HG03378 (cell line): ENCODE results near the gene RAMACL.

ENCODE experiments used
- ATAC-seq: cut with Tn5 transposase; IDR thresholded peaks from one replicate; pipeline ENCODE4 v1.9.1; 2021; ENCODE audit warnings: mild to moderate bottlenecking, moderate library complexity; ENCODE audit not compliant: unreplicated experiment

The RAMACL gene

DNA sequence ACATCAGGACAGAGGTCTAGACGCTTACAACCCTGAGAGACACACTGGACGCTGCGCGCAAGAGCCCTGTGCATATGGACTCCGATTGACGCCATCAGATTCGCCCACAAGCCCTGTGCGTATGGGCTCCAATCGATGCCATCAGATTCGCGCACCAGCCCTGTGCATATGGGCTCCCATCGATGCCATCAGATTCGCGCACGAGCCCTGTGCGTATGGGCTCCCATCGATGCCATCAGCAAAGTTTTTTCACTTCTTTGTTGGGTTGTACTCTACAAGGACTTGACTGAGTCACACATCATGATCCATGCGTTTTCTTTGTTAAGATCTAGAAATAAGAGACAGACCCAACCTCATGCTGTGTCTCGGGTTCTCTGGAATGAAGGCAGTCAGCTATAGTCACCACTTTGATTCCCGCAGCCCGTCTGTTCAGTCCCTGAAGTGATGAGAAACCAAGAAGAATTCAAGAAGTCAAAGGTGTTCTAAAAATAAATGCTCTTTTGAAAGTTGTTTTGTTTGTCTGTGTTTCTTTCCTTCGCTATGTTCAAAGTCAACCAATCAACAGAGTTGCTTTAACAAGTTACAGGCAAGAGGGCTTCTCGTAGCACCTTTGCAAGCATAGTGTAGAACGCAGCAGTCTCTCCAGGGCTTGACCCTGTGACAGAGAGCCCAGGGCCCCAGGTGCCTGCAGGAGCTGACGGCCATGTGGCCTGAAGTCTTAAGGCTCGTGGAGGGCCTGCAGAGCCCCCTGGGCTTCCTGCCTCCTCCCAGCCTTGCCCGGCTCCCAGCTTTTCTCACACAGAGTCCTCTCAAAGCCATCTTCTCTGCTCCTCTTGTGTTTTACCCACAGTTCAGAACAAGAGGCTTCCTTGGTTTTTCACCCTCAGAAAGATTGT, 32.6 kb upstream of the RAMACL start:
- no peak for ATAC-seq

DNA sequence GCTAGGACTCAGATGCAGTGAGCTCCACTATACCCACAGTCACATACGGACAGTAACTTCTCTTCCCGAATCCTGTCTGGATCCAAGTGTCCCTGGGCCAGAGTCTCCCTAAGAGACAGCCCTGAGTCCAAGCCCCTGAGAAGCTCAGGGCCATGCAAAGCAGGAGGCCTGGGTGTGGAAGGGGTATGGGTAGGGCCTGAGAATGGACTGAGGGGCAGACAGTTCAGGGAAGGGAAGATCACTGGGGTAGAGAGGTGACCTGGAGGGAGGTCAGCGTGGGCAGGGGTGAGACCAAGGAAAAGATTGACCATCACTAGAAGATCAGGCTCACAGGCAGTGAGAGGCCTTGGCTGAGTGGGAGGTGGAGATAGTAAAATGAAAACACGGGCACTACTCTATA, 31.8 kb upstream of the RAMACL start:
- ATAC-seq = no peak

DNA sequence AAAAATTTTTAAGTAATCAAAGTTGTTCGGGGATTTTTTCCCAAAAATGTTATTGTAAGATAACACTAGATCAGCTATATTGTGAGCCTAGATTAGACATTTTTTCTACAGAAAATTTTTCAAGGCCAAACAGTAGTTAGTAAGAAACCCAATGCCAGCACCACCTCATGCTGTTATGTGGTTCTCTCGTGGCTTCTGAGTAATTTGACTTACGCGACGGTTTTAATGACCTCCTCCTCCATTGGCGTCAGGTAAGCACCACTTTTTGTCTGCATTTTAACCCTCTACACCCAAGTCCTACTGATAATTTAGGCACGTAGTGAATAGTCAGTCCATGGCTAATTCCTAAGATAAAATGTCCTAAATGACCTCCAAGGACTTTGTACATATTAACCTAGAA, 30.9 kb upstream of the RAMACL start:
- no peak for ATAC-seq

DNA sequence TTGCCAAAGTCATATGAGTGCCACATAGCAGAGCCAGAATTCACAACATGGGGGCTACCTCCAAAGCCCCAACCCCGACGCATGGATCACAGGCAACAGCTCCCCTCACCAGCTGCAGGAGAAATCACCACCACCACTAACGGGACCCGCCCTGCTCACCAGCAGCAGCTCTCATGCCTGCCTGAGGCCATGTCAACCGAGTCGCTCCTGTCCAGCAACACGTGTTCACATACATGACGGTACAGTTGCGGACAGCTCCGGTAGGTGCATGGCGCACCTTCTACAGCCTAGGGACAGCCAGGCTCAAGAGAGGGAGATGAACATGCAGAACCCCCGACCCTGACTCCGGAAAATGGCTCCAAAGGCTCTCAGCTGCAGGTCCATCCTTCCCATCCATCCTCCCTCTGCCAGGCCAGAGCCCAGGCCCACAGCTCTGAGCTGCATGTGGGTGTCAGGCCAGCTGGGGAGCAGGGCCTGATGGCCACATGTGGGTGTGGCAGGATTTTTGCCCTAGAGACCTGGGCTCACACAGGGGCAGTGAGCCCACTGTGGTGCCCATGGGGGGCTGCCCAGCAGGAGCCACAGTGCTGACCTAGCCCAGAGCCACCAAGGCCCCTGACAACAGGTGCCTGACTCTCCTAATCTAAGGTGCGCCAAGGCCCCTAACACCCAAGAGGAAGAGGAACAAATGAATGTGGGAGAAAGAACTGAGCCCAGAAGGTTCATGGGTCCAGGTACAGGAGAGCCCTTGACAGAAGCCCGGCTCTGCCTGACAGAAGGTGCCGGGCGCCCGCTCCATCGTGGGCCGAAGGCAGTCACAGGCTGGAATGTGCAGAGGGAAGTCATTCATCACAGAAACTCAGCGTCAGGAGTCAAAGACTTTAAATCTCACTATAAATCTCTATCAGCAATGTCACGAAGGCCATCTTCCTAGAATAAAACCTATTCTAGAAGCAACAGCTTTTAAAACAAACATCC, 30.1 kb upstream of the RAMACL start:
- ATAC-seq = no peak

DNA sequence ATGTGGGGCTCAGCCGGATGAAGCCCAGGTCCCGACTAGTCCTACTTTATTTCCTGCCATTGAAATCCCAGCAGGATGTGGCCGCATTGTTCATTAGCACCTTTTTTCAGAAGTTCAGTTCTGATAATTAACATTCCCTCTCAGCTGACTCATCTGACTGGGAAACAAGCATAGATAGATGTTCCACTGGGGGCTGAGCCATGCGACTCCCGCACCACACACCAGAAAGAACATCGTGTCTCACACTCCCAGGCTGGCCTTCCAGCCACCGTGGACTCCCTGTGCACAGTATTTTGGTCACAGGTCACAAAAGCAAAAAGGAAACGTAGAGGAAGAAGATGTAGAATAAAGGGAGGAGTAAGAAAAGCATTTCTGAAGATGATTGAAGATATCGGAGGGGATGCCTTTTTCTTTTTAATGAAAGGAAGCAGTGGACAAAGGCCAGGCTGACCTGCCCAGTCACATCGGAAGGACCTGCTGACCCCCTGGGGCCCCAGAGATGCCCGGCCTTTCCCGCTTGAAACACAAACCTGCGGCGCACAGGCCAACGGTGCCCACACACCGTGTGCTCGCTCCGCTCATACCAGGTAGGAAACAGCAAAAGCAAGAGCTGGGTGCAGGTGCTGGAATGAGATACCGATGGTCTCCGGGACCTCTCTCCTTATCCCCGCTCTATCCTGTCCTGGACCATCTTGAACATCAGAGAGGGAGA, 28.7 kb upstream of the RAMACL start:
- ATAC-seq = no peak

DNA sequence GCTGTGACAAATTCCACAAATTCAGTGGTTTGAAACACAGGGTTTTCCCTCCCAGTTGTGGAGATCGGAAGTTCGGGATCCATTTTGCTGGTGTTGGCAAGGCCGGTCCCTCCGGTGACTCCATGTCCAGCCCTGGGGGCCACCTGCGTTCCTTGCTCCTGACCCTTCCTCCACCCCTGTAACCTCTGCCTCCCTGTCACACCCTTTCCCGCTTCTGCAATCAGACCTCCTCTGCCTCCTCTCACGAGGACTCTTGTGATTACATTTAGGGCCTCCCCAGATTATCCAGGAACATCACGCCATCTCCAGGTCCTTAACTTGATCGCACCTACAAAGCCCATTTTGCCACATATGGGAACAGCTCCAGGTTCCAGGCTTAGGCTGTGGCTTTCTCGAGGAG, 28.1 kb upstream of the RAMACL start:
- ATAC-seq = no peak

DNA sequence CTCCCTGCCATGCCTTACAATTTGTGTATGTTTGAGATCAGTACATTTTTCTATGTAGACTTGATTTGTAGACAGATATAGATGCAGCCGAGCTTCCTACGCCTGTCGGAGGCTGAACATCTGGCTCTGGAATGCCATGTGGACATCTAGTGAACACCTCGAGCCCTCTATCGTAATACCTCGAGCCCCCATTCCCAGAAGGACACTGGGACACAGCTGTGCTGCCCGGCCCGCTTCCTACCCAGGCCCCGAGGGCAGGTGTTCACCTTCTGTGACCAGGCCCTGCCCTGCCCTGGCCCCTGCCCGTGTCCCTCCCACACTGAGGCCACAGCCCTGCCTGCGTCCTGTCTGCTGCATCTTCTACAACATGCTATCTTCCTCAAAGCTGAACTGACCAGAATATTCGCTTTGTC, 27.7 kb upstream of the RAMACL start:
- no peak for ATAC-seq

DNA sequence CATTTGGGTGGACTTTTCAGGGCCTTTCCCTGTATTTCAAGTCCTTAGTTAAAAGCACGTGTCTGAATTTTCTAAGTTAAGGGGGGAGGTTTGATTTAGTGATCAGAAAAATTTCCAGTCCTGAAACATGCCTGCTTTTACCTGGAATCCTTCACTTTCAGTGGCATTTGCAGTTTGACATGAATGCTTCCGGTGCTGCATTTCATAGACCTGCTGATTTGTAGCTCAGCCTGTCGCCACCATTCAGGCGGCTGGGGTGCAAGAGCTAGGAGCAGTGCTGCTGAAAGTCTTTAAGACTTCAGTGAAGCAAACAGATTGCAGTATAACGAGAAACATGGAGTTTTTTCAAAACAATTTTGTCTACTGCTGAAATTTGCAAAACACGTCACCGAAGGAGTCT, 26.5 kb upstream of the RAMACL start:
- ATAC-seq = no peak

DNA sequence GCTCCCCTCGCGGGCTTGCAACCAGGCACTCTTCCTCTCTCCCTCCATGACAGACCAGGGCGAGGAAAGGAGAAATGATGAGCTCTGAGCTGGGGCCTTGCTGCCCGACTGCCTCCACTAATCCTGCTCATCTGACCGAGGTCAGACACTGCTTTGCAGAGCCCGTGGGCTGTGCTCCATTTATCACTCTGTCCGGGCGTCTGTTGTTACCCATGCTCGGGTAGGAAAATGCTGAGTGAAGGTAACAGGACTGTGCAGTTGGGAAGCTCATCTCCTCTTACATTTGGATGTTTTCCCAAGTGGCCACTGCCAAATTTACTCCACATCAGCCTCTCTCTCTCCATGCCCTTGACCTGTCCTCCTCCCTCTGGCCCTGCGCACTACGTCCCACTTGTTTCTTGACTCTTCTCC, 26.0 kb upstream of the RAMACL start:
- no peak for ATAC-seq

DNA sequence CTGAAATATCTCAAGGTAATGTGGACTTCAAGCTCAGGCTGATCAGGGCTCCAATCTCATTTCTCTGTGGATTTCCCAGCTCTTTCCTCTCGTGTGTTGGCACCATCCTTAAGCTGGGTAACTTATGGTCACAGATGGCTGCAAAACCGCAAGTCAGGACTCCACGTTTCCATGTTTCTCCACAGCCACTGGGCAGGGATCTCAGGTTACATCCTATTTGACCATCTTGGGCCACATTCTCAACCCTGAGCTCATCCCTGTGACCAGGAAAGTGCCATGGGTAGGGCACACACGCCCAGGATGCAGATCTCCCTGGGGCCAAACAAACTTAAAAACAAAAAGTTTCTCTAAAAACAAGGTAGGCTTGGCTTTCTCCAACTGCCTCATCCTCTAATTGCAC, 25.2 kb upstream of the RAMACL start:
- no peak for ATAC-seq

DNA sequence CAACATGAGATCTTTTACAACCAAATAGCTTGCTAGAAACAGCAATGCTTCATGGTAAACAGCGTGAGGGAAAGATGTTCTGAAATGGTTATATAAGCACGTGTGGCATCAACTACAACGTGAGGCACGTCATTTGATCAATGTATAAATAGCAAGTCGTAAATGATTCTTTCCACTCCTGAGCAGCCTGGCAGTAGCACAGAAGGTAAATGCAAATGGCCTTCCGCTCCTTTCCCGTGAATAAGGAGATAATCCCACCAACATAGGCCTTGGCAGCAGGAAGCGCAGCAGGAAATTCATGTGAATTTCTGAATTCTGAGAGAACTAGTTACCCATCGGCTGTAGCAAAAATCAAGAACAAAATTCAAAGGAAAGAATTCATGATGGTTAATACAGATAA, 23.6 kb upstream of the RAMACL start:
- ATAC-seq = no peak

DNA sequence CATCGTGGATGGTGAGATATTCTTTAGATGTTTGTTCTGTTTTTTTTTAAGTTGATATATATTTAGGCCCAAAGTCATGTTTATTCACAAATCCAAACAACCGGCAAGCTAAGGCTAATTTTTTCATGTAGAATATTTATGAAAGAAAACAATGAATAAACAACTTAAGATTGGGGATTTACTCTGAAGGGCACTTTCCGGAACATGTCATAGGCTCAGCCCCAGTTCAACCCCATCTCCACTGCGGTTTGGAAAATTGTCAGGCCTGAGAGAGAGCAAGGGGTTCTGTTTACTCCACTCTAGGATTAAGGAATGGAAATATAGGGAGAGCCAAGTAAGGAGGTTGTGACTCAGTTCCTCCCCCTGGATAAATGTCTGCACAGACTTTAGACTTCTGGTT, 22.3 kb upstream of the RAMACL start:
- no peak for ATAC-seq

DNA sequence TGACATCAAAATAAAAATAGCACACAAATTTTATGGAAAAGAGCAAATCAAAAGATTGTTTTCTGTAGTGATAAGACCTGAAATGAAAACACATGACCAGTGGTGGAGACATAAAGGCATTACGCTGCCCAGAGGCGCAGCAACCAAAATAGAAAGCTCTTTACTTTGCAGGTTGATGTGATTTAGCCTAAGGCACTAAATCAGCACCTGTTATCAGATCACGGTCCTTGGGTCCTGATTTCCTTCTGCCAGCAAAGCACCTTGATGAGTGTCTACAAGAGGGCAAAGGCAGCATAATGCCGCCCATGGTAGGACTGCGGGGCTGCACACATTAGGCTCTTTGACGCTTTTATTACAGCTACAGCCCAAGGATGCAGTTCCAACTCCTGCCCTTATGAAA, 19.3 kb upstream of the RAMACL start:
- no peak for ATAC-seq

DNA sequence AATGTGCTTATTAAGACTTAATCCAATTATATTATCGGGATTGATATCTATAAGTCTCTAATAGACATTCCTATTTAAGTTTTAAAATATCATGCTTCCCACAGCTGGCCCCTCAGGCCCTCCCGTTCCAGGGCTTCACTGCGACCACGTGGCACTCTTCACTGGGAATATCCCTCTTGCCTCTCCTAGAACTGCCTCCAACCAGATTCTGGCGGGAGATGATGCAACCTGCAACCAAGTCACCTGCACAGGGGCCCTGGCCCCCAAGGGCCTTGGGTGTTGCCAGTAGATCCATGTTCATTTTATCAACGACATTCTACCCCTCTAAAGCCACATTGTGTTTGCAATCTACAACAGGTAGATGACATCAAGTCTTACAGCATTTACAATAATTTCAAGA, 18.4 kb upstream of the RAMACL start:
- ATAC-seq = no peak

DNA sequence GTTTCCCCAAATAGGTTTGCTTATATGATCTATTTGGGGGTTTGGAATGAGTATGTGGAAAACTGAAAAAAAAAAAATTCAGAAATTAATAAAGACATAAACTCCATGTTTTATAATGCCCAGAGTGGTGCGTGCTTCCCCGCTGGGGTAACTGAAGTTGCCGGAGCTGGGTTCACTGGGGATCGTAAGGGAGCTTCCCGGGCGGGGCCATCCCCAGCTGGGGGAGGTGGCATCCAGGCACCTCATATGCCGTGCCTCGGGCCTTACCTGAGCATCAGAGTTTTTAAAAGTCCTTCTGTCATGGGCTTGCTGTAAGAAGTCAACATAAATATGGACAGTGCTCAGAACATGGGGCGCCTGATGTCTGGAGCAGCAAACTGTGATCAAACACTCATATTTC, 17.9 kb upstream of the RAMACL start:
- ATAC-seq = no peak

DNA sequence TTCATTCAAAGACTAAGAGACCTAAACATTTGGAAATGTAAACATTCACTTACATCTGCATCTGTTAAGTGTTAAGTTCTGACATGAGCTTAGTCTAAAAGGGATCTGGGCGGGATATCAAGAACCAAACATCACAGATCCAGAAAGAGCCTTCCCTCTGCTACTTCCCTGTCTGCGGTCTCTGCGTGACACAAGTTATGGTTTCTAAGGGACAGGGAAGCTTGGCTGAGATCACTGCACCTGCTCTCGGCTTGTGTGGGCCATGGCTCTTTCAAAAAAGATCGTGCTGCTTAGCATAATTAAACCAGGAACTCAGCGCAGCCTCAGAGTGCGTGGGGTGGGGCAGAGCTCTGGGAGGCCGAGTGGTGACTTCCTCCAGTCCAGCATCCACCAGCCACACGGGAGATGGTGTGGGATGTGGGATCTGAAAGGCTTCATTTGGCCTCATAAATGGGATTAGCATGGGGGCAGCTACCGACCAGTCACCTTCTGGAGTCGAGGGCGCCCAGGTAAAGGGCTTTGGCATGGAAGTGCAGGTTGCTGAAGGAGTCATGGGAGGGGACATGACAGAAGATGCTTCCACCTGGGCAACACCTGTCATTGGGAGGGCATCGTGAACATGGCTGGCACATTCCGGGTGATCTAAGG, 16.7 kb upstream of the RAMACL start:
- no peak for ATAC-seq

DNA sequence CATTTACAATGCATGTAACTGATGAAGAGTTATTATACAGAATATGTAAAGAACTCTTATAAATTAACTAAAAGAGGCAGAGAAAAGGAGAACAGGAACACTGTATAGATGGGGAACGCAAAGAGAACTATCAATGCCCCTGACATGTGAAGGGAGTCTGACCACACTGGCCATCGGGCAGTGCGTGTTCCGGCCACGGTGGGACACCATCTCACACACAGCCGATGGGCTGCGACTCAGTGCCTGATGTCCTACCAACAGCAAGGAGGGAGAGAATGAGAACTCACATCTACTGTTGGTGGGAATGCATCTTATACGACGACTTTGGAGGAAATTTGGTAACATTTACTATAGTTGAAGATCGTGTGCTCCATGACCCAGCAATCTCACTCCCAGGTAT, 15.5 kb upstream of the RAMACL start:
- ATAC-seq = no peak

DNA sequence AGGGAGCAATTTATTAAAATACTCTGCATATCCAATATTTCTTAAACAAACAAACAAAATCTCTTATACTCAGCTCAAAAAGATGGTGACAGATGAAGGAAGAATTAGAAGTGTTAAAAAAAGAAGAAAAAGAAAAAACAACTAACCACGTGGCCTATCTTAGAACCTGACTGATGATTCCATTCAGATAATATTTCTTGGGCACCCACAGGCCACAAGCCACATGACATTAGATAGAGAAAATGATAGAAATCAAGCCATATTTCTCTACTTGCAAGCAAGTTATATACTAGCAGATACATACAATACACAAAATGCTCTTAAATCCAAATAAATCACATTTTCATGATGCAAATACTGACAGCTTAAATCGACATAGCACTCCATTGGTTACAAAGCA, 14.5 kb upstream of the RAMACL start:
- no peak for ATAC-seq

DNA sequence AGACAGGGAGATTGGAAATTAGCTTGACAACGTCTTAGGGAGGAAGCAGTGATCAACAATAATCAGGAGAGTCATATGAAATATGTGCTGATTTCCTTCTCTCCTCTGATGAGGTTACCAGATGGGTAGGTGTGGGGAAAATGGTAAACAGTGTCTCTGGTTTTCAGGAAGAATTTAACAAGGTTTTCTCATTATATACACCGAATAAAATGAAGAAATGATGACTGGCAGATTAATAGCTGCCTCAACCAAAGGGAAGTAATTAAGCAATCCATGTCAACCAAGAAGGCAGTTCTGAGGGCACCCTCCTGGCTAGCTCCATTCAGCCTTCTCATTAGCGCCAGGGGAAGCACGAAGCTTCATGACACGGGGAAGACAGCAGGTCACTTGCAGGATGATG, 12.7 kb upstream of the RAMACL start:
- ATAC-seq = no peak

DNA sequence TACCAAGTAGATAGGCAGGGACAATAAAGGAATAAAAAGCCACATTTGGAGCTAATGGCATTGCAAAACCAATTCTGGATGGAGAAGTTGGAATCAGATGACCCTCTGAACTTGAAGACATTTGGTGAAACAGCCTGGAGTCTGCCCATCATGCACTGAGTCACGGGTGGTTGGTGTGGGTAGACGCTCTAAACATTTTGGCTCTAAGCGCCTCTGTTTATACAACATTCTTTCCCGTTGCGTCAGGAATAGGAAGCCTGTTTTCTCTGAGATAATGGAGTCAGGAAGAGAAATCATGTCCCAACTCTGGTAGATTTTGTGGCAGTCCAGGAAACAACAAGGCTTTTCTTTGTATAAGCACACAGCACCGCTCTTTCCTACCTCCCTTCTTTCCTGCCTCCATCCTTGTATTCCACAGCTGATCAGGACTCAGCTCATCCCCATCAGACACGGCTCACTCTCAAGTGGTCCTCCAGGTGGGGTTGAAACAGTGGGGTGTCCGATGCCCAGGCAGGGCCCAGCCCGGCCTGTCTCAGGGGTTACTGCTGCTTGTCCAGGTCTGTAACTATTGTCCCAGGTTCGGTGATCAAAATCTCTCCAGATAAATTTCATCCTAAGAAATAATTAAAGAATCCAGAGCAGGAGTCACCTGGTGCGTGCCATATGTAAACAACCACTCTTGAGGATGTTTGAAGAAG, 12.1 kb upstream of the RAMACL start:
- ATAC-seq = no peak
